Neural progenitor cell (in vitro differentiated cells): ENCODE measurements around the gene RNF144A.

Experiments used
- CTCF ChIP-seq: fragments of 200-600 bp; sonication (generic); IDR thresholded peaks from 2 replicates; pipeline ENCODE4 v1.5.1; 2017; ENCODE audit warnings: antibody characterized with exemption, mild to moderate bottlenecking
- EZH2 ChIP-seq: fragments of 200-600 bp; sonication (generic); IDR thresholded peaks from 2 replicates; pipeline ENCODE4 v1.6.1; 2017; ENCODE audit warnings: antibody characterized with exemption, mild to moderate bottlenecking, moderate library complexity

- TF ChIP-seq CTCF (peak; percentile 30), EZH2 (no peak)
Observed at GRCh38 chr2:6968319-6969100, 51.3 kb downstream of the RNF144A start.
